Osteocyte (in vitro differentiated cells): ENCODE results near the gene KIAA1958. TPM values are rescaled to one million over a fixed set of nuclear protein-coding genes. Genes with fewer than 3 reads are reported as not detected.
A peak's percentile ranks its signal among the peaks of the same experiment; 100 is the strongest.
"Not testable (repeated sequence)": the region's sequence is repeated elsewhere in the genome, so short reads cannot be mapped to it uniquely, and the experiment has no call there.

Experiments
- DNase-seq: peaks from one replicate; pipeline ENCODE4 v3.0.0; 2021; ENCODE audit warnings: mixed read lengths; ENCODE audit not compliant: unreplicated experiment; ENCODE audit errors: extremely low spot score
- H3K27ac Mint-ChIP-seq: one replicate; pipeline ENCODE4 v1.8.0; 2021; ENCODE audit warnings: mild to moderate bottlenecking, mixed read lengths; ENCODE audit not compliant: unreplicated experiment
- H3K27me3 Mint-ChIP-seq: one replicate; pipeline ENCODE4 v1.8.0; 2021; ENCODE audit warnings: mixed read lengths; ENCODE audit not compliant: unreplicated experiment
- H3K36me3 Mint-ChIP-seq: one replicate; pipeline ENCODE4 v1.8.0; 2021; ENCODE audit warnings: mixed read lengths; ENCODE audit not compliant: unreplicated experiment
- H3K4me1 Mint-ChIP-seq: one replicate; pipeline ENCODE4 v1.8.0; 2021; ENCODE audit warnings: mixed read lengths; ENCODE audit not compliant: unreplicated experiment
- H3K4me3 Mint-ChIP-seq: one replicate; pipeline ENCODE4 v1.8.0; 2021; ENCODE audit warnings: mild to moderate bottlenecking, moderate library complexity, mixed read lengths; ENCODE audit not compliant: unreplicated experiment
- H3K9me3 Mint-ChIP-seq: one replicate; pipeline ENCODE4 v1.8.0; 2021; ENCODE audit warnings: mixed read lengths; ENCODE audit not compliant: unreplicated experiment
- CTCF ChIP-seq: fragments of 200-600 bp; sonication (generic); IDR thresholded peaks from 2 replicates; pipeline ENCODE4 v1.5.0; 2021; ENCODE audit warnings: antibody characterized with exemption, mild to moderate bottlenecking, moderate library complexity
- total RNA-seq: library from RNA; stranded (reverse); gene quantifications from 2 replicates; pipeline ENCODE4 v1.2.1, GENCODE V29; 2021

Gene KIAA1958
- total RNA-seq, 1 donor from 2014 or later = 4.9 TPM

GRCh38 chr9:112665347-112665746 is 178.7 kb downstream of the KIAA1958 start:
- no peak for DNase-seq
- H3K27ac Mint-ChIP-seq = no peak overlapping the region
- no peaks in the 10 kb centered on the region for H3K27me3 Mint-ChIP-seq
- H3K36me3 Mint-ChIP-seq = no peaks in the 10 kb centered on the region
- no peak overlapping the region for H3K4me3 Mint-ChIP-seq
- H3K9me3 Mint-ChIP-seq = no peaks in the 10 kb centered on the region
- peaks cover 22% of the 10 kb centered on the region for H3K4me1 Mint-ChIP-seq
- peak; percentile 24 for TF ChIP-seq CTCF

- Mint-ChIP-seq H3K36me3 (no peaks in the 10 kb centered on the region), H3K27me3 (no peaks in the 10 kb centered on the region), H3K4me1 (peaks cover 14% of the 10 kb centered on the region), H3K4me3 (no peak overlapping the region), H3K27ac (no peak overlapping the region), H3K9me3 (no peaks in the 10 kb centered on the region)
- no peak for DNase-seq
- TF ChIP-seq CTCF = no peak
These were observed 182.7 kb downstream of the KIAA1958 start for GRCh38 chr9:112669326-112669725.

DNA sequence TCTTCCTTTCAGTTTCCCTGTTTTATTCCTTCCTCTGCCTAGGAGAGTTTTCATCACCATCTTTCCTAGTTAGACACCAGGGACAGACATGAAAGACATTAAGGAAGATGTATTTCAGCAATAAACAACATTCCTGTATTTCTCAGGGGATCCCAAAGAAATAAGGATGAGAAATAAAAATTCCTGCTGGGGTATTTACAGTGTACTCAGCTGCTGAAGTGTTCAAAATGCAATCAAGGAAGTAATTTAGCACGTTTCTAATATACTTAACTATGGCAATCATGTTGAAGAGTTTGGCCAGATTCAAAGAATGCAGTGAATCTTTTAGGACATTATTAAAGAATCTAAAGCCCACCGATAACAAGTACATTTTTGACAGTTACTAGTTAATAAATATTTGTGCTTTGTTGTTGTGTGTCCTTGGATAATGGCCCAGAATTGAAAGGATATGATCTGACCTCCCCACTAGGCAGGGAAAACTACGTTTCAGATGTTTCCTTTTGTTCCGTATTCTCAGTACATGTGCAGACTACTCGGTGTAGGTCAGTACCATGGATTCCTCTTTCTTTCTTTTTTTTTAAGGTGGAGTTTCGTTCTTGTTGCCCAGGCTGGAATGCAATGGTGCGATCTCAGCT is 184.5 kb downstream of the KIAA1958 start:
- H3K9me3 Mint-ChIP-seq = no peaks in the 10 kb centered on the region
- H3K27ac Mint-ChIP-seq = no peak overlapping the region
- H3K4me3 Mint-ChIP-seq = no peak overlapping the region
- H3K27me3 Mint-ChIP-seq = no peaks in the 10 kb centered on the region
- DNase-seq = no peak
- TF ChIP-seq CTCF = no peak
- H3K4me1 Mint-ChIP-seq = peaks cover 4% of the 10 kb centered on the region
- no peaks in the 10 kb centered on the region for H3K36me3 Mint-ChIP-seq

- not testable (repeated sequence) for H3K36me3 Mint-ChIP-seq, H3K27me3 Mint-ChIP-seq, DNase-seq, H3K4me1 Mint-ChIP-seq, H3K4me3 Mint-ChIP-seq, H3K27ac Mint-ChIP-seq
- peaks cover 12% of the 10 kb centered on the region for H3K9me3 Mint-ChIP-seq
These were observed 186.6 kb downstream of the KIAA1958 start for GRCh38 chr9:112673221-112673620.

DNA sequence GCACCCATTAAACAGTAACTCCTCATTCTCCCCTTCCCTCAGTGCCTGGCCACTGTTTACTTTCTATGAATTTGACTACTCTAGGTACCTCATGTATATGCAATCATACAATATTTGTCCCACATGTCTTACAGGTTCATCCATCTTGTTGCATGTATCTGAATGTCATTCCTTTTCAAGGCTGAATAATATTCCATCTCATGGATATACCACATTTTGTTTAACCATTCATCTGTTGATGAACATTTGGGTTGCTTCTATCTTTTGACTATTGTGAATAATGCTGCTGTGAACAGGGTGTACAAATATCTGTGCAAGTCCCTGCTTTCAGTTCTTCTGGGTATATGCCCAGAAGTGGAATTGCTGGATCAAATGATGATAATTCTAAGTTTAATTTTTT is 190.4 kb downstream of the KIAA1958 start:
- no peak overlapping the region for H3K4me3 Mint-ChIP-seq
- H3K9me3 Mint-ChIP-seq = peaks cover 23% of the 10 kb centered on the region
- no peak overlapping the region for H3K27ac Mint-ChIP-seq
- no peaks in the 10 kb centered on the region for H3K27me3 Mint-ChIP-seq
- H3K36me3 Mint-ChIP-seq = peaks cover 2% of the 10 kb centered on the region
- no peaks in the 10 kb centered on the region for H3K4me1 Mint-ChIP-seq
- DNase-seq = no peak
- no peak for TF ChIP-seq CTCF
